ENCODE data around the gene NOS1AP.

GRCh38 chr1:162036163-162036562, 33.3 kb upstream of the NOS1AP start:
- TF ChIP-seq CTCF (conservative IDR thresholded peaks at IDR 0.05; ENCODE audit: low read depth in 2 of 2) (no peak), EZH2 (IDR thresholded peaks at IDR 0.05; ENCODE audit: low read depth, unreplicated experiment) (no peak), REST (IDR thresholded peaks at IDR 0.05; ENCODE audit: unreplicated experiment) (no peak), CREB1 (CRISPR knock-in tag; IDR thresholded peaks at IDR 0.05; ENCODE audit: low read depth) (no peak), POLR2AphosphoS5 (IDR thresholded peaks at IDR 0.05; ENCODE audit: low read depth) (no peak), ZNF114 (CRISPR knock-in tag; IDR thresholded peaks at IDR 0.05) (no peak), ETS1 (IDR thresholded peaks at IDR 0.05) (no peak), ZNF462 (CRISPR knock-in tag; IDR thresholded peaks at IDR 0.05) (no peak), EZH2phosphoT487 (IDR thresholded peaks at IDR 0.05; ENCODE audit: unreplicated experiment) (no peak), ZNF331 (CRISPR knock-in tag; IDR thresholded peaks at IDR 0.05; ENCODE audit: low read depth) (no peak), NANOG (IDR thresholded peaks at IDR 0.05; ENCODE audit: borderline replicate concordance) (no peak)
